EH (cell line): ENCODE results near the gene QRFP.

Experiments used
- DNase-seq: peaks from one replicate; pipeline ENCODE4 v3.0.0-alpha.2; 2015; ENCODE audit warnings: low read depth

QRFP gene

DNA sequence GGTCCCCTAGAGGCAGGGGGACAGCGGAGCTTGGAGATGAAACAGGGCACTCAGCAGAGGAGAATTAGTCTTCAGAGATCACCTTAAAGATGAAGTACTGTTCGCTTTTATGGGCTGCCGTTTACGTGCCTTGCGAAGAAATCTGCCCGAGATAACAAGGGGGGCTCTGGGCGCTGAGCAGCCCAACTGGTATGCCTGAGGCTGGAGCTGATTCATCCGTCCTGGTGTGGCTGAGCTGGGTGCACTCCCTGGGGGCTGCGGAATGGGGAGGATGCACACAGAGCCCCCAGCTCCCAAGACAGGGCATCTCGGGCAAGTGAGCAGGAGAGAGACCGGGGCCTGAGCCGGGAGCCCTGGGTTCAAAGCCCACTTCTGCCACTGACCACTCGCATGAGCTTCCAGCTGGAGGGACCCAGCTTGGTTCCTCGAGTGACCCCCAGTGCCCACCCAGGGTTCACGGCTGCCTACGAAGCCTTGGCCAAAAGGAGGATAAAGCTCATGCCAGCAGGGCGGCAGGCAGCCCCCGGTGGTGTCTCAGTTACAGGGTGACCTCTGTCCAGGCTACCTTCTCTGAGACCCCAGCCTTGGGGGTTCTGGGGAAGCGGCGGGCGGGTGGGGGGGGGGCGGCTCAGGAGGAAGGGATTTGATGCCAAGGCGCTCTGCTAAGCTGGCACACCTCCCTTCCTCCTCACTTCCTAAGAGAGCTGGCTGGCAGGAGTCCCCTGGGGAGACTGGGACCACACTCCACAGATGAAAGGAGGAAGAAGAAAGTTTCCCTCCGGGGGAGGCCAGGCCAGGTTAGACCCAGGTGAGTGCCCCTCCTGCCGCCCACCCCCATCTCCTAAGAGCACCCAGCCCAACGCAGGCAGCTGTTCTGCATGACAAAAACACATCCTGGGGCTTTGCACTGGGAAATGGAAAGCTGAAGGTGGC, 36.8 kb upstream of the QRFP start:
- peak; percentile 86 for DNase-seq

DNA sequence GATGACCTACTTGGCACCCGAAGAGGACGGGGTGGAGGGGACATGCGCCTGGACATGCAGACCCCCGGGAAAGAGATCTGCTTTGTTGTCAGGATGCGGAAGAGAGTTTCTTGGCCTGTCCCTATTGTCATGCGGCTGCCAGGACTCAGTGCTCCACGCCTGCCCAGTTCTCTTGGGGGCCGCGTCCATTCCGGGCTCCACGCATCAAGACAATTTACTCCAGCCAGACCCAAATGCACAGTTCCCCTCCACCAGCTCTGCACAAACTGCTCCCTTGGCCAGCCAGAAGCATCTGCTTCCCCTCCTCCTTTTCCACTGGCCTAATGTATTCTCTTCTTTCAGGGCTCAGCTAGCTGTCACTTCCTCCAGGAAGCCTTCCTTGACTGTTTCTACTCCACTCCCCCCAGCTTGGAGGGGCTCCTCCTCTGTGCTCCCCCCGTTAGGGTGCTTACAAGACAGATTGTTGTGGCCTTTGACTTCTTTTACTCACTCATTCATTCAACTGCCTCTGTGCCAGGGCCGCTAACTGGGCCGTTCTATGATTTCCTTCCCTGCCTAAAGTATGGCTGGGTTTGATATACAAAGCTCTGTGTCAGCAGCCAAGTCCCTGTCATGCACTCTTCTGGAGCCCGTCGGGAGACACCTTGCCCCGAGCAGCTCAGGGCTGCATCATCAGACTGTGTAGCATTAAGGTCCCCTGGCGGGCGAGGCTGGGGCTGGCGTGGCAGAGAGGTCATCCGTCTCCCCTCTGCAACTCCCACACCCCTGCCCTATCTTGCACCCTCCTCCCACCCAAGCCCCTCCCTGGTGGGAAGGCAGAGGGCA, 35.9 kb upstream of the QRFP start:
- peak; percentile 69 for DNase-seq

DNA sequence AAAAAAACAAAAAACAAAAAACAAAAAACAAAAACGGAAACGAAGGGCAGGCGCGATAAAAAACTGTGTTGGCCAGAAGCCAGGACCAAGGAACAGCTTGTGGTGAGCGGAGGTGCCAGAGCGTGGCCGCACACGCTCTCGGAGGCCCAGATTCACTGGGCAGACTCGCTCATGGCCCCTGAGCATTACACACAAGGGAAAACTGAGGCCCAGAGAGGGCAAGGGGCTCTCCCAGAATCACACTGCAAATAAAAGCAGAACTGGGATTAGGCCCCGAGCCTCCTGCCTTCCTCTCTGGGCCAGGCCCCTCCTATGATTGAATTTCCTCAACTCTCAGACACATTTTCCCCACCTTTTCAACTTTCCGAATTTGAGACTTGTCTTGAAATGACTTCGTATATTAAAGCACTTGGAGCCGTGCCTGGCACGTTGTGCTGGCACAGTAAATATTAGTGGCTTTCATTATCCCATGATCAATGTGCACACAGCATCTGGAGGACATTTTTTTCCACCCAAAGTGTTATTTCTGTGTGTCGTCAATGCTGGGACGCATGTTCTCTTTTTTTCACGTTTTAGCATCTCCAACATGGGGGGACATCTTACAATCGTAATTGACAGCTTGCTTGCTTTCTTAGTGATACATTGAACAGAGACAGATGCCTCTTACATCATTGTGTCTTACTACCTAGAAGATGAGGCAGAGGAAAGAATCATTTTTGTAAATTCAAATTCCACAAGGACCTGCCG, 35.1 kb upstream of the QRFP start:
- DNase-seq, result no peak

DNA sequence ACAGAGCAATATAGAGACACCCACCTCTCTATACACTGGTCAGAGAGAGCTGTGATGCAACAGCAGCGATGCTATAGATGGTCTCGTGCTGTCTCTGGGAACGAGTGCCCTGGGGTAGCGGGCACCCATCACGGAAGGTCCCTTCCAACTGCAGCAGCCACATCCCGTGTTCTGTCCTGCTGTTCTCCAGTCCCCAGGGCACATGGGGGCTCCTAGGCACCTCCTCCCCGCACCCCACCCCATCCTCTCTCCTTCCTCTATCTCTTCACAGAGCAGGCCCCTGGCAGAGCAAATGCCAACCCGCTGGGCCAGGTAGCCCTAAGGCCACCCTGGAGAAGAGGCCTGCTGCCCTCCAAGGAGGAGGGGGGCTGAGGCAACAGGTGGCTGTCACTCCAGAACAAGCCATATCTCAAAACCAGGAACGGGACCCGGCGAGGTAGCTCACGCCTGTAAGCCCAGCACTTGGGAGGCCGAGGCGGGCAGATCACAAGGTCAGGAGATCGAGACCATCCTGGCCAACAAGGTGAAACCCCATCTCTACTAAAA, 34.3 kb upstream of the QRFP start:
- no peak for DNase-seq

DNA sequence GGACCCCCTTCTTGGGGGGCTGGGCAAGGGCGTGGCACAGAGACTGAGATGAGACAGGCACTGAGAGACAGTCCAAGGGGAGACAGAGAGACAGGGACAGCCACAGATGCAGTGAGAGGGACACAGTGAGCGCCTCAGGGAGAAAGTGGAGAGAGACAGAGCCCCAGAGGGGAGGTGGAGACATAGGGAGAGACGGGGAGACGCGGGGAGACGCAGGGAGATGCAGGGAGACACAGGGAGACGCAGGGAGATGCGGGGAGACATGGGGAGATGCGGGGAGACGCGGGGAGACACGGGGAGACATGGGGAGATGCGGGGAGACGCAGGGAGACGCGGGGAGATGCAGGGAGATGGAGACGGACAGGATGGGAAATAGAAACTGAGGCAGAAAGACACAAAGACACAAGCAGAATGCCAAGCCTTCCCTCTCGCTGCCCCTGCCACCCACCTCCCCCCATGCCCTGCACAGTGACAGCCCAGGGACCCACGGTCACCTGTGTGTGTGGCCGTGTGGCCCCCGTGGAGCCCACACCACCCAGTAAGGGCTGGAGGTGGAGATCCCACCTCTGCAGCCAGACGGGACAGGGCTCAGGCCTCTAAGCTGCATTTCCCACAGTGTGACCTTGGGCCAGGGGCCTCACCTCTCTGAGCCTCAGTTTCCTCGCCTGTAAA, 33.7 kb upstream of the QRFP start:
- no peak for DNase-seq

DNA sequence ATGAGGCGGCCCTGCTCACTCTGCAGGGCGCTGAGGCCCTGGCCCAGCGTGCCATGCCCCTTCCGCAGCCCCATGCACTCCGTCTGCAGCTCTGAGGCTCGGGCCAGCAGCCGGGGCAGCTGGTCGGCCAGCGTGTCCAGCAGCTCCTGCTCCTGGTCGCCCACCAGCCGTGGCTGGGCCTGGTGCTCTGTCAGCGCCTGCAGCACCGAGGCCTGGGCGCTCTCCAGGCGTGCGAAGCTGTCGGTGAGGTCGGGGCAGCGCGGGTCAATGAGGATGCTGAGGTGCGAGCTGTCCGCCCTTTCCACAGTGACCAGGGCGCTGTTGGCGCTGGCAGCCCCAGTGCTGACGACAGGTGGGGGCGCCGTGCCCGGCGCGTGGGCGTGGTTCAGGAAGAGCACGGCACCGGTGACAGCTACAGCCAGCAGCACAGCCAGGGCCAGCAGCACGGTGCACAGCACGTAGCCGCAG, 33.0 kb upstream of the QRFP start:
- no peak for DNase-seq

DNA sequence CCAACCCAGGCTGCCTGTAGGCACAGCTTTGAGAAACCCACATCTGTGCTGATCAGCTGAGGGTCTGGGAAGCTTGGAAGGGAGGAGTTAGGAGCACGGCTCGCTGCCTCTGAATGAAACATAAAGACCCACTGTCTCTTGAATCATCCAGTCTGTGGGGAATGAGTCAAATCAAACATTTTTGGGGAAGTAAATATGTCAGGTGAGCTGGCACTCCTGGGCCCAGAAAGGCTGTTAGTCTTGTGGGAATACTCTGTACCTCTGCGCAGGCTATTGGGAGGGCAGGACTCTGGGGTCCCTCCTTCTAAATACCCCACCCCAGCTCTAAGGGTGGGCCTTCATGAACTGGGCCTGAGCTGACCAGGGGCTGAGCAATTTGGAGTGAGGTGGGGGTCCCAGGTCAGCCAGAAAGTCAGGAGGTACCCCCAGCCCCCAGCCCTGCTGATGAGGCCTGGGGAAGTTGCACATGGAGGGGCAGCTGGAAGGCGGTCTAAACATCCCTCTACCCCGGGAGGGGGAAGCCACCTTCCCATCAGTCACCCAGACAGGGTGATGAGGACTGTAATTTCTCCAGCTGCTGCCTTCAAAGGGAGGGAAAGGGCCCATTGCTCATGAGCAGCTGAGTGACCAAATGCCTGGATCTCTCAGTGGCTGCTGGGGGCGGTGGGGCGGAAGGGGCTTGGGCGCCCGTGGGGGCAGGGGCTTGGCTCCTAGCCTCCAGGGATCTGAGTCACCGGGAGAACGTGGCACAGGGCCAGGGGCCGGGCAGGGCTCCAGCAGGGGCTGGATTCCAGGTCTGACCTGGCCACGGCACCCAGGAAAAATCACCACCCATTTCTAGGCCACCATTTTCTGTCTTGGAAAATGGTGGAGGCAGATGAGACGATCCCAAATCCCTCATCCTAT, 31.6 kb upstream of the QRFP start:
- peak; percentile 71 for DNase-seq

DNA sequence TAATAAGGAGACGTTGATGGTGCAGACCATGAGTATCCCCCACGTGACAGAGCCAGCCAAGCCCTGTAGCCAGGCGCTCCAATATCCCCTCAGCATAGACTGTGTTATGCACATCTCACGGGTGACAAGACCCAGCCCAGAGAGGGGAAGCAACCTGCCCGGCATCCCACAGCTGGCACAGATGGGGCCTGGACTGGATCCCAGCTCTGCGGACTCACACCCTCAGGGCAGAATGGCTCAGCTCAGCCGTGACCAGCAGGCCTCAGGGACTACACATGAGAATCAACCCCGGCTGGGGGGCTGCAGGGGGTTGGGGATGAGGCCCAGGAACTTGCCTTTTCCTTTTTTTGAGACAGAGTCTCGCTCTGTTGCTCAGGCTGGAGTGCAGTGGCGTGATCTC, 30.7 kb upstream of the QRFP start:
- DNase-seq, result peak; percentile 36

DNA sequence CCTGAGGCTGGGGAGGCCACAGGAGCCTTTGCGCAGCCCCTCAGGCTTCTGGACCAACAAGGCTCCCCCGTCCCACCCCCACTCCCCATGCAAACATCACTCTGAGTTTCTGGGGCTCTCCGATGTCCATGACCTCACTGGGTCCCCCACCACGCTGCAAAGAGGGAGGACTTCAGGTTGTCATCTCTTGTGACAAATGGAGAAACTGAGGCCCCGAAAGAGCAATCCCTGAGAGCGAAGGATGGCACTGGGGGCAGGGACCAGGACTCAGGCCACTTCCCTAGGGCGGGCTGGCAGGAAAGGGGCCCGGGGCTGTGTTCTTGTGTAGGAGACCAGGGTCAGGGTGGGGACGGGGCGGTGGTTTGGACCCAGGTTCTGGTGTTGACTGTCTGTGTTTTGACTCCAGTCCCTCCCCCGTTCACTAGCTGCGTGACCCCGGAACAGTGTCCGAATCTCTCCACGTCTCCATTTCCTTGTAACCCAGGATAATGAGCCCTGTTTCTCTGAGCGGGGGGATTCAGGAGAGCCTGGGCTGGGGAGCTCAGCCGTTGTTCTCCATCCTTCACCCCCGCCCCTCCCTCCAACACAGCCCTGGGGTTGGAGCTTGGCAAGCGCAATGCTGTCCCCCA, 28.6 kb upstream of the QRFP start:
- DNase-seq, result no peak

DNA sequence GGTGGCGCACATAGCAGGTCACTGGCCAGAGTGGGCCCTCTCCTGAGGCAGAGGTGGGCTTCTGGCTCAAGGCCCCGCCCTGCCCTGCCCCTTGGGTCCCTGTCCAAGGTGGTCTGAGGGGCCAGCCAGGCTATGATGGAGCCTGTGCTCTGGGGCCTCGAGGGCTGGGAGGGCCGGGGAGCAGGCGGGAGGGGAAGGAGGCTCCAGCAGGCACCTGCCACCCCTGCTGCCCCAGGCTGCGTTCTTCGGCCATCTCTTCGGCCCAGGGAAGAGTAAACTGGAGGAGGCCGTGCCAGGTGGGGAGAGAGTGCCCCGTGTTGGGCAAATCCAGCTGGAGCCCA, 27.8 kb upstream of the QRFP start:
- no peak for DNase-seq

DNA sequence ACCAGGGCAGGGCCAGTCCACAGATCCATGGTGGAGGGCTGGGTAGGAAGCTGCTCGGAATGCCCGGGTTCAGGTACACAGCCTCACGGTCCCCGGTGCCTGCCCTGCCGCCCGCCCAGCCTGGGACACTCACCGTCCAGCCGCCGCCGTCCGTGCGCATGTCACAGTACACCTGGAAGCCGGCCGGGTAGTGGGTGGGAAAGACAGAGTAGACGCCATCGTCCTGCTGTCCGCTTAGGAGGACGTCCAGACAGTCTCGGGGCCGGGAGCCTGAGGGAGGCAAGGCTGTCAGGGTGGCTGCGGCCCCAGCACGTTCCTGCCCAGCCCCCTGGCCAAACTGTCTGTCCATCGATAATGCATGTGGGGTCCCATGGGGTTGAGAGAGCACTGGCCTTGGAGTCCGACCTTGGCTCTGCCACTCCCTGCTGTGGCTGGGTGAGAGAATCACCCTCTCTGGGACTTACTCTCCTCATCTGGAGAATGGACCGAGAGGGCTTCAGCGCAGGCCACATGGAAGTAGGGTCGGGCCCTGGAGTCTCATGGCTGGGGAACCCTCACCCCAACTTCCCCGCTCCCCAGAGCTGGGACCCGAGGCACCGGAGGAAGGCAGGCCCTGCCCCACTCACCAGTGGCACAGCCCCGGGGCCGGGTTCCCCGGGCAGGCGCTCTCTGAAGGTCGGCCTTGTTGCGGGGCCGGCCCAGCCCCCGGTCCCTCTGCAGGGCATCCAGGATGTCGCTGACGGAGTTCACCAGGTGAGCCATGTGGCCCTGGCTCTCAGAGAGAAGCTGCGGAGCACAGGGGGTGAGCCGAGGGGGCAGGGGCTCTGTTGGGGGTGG, 27.2 kb upstream of the QRFP start:
- DNase-seq, result no peak

DNA sequence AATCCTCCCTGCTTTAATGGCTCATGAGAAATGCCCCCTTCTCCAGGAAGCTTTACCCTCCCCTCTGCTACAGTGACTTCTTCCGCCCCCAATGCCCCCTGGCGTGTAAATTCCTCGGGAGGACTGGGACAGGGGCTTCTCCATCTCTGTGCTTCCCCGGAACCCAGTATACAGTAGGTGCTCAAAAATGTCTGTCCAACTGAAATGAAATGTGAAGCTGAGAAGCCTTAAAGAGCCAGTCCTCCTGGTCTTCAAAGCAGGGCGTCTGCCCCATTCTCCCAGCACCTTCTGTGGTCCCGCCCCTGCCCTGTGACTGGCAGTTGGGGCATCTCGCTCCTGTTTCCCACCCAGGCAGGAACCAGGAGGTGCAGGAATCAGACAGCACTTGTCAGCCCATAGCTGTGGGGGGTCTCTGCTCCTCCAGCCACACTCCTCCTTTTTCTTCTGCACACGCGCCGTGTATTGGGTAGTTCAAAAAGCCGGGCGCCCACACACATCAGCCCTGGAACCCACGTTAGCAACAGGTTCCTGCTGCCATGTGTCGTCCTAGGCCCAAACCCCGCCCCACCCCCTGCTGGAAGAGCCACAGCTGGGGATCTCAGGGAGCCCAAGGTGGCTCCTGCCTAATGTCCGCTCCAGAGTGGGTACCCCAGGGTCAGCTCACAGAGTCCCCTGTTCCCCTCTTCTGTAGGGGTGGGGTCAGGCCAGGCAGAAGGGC, 26.4 kb upstream of the QRFP start:
- DNase-seq, result no peak

DNA sequence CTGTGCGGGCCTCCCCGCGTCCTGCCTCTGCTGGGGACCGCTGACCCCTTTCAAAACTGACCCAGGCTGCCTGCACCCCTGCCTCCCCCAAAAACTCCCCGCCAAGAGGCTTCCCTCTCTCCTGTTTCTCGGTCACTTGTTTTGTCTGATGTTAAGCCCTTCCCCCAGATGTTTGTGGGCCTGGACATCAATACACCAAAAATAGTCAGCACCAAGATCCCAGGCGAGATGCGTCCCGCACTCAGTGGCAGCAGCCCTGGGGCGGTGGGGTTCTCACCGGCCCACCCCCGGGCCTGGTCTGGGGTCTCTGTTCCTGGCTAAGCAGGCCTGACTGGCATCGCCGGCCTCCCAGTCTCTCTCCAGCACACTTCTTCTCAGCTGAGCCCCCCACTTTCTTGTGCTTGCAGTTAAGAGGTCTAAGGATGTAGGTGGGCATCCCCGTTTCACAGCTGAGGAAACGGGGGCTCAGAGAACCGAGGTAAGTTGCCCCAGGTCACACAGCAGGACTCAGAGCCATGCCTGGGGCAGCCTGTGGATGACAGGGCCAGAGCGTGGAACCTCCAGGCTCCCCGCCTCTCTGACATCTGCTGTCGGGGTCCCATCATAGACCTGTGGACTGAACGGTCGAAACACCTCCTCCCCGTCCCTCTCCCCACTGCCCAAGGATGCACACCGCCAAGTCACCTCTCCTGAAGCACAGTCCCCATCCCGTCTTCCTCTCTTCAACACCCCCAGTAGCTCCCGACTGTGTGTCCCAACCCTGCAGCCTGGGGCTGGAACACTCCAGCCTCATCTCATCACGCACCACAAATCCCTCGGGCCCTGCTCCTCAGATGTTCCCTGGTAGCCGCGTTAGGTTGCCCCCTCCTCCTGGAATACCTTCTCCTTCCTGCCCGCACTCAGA, 25.6 kb upstream of the QRFP start:
- no peak for DNase-seq

DNA sequence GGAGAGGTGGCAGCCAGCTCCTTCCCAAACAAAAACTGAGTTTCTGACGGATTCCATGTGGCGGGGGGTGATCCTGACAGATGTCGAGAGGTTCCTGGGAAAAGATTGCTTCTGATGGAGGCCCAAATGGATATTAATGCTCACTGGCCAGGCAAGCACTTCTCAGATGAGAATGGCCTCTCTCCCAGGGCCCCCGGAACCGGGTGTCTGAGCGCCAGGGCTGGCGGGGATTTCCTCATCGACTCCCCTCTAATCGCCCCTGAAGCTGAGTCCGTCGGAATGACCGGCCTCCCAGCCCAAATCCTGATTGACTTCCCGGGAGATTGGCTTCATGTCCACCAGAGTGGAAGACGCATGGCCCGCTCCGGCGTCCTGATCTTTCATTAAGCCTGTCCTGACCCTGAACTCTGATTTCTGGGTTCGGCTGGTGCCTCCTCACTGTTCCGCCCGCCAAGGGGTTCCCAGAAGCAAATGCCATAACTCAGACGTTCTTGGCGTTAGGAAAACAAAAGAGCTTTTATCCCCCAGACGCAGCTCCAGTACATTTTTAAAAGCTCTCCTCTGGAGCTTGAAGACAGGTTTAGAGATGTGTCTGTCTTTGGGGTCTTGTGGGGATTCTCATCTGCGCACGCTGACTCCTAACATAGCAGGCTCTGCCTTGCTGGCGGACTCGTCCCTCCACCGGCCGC, 24.8 kb upstream of the QRFP start:
- DNase-seq, result no peak

DNA sequence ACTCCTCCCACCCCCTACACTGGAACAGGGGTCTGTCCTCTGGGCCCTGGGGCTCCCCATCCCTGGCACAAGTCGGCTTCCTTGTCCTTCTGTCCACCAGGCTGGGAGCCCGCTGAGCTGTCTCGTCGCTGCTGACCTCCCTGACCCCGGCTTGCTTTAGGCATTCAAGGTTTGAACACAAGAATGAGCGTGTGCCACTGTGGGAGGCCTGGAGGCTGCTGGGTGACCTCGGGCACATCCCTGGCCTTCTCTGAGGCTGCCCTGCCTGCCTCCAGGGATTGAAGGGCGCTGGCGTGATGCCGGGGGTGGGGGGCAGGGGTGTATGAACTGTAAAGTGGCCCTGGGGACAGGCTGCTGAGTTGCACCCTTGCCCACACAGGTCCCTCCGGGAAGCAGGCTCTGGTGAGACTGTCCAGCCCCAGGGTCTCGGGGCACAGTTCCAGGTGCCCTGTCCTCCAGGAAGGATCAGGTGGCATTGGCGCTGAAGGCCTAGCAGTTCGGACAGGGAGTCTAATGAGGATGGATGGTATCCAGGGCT, 24.2 kb upstream of the QRFP start:
- no peak for DNase-seq

DNA sequence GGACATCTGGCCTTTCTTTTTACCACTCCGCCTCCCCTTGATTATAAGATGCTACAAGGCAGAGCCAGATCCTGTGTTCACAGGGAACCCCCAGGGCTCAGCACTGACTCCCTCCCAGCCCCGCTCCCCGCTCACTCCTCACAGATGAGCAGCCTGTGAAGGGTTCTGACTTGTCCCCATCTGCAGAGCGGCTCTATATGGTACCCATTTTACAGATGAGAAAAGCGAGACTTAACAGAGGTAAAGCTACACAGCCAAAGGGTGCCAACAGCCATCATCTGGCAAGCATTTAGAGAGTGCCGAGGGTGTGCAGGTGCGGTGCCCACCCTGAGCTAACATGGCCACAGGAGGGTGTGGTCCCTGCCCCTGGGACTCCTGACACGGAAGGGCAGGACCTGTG, 23.6 kb upstream of the QRFP start:
- no peak for DNase-seq
